ENCODE measurements around the gene ZC3H10. TPM values are rescaled to one million over a fixed set of nuclear protein-coding genes. Genes with fewer than 3 reads are reported as not detected.
A peak's percentile ranks its signal among the peaks of the same experiment; 100 is the strongest.

ZC3H10 gene
- total and polyA plus RNA-seq, 12 donors = 2.2 to 15.0 (median 7.6) TPM

DNA sequence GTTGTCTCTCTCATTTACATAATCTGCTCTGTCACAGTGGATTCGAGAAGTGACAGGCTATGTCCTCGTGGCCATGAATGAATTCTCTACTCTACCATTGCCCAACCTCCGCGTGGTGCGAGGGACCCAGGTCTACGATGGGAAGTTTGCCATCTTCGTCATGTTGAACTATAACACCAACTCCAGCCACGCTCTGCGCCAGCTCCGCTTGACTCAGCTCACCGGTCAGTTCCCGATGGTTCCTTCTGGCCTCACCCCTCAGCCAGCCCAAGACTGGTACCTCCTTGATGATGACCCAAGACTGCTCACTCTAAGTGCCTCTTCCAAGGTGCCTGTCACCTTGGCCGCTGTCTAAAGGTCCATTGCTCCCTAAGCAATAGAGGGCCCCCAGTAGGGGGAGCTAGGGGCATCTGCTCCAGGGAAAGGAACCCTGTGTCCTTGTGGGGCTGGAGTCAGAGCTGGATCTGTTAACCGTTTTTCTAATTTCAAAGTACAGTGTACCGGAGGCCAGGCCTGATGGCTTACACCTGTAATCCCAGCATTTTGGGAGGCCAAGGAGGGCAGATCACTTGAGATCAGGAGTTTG is 33.0 kb upstream of the ZC3H10 start:
- H3K36me3 ChIP-seq (replicated peaks in 1 of 2) = no peaks in the 10 kb centered on the region
- intact Hi-C loops (cut with DNase I) = no loop called here
- H3K9me3 ChIP-seq (replicated peaks in 1 of 3) = no peaks in the 10 kb centered on the region
- 78 to 82% (median 79%) methylated on average over 14 to 15 of the region's 15 CpGs for WGBS, 4 donors
- H3K27me3 ChIP-seq = no peaks in the 10 kb centered on the region
- no peak overlapping the region for H3K27ac ChIP-seq
- DNase-seq = peak in 5 of 7 donors; percentile 42 to 62 (median 55)
- no peak overlapping the region for H3K4me3 ChIP-seq
- TF ChIP-seq POLR2A (IDR thresholded peaks at IDR 0.05) = no peak
- TF ChIP-seq, protein P1, sequence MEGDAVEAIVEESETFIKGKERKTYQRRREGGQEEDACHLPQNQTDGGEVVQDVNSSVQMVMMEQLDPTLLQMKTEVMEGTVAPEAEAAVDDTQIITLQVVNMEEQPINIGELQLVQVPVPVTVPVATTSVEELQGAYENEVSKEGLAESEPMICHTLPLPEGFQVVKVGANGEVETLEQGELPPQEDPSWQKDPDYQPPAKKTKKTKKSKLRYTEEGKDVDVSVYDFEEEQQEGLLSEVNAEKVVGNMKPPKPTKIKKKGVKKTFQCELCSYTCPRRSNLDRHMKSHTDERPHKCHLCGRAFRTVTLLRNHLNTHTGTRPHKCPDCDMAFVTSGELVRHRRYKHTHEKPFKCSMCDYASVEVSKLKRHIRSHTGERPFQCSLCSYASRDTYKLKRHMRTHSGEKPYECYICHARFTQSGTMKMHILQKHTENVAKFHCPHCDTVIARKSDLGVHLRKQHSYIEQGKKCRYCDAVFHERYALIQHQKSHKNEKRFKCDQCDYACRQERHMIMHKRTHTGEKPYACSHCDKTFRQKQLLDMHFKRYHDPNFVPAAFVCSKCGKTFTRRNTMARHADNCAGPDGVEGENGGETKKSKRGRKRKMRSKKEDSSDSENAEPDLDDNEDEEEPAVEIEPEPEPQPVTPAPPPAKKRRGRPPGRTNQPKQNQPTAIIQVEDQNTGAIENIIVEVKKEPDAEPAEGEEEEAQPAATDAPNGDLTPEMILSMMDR (IDR thresholded peaks at IDR 0.05) = peak in 4 of 6 experiments; percentile 28 to 32 (median 30)
- peaks cover 4 to 5% of the 10 kb centered on the region in 2 donors for H3K4me1 ChIP-seq (replicated peaks in 1 of 2)

DNA sequence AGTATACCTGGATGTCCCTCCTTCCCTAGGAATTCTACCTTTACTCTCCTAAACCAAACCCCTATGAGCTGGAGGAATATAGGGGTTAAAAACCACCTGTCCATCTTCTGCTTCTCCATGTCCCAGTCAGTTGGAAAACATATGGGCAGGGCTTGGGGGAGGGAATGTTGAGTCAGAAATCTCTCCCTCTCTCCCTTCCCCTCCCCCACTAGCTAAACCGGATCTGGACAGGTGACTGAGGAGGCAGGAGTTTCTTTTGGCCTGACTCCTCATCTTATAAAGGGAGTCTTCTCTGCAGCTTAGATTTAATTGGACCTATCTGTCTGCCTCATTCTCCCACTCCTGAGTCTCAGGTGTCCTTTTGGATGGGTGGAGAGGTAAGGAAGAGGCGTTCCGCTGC is 32.0 kb upstream of the ZC3H10 start:
- Histone ChIP-seq H3K36me3 (replicated peaks in 1 of 2) (no peaks in the 10 kb centered on the region), H3K4me1 (replicated peaks in 1 of 2) (no peaks in the 10 kb centered on the region), H3K27me3 (no peaks in the 10 kb centered on the region), H3K9me3 (replicated peaks in 1 of 3) (no peaks in the 10 kb centered on the region), H3K27ac (no peak overlapping the region), H3K4me3 (no peak overlapping the region)
- WGBS, 4 donors = 76 to 88% (median 84%) methylated on average over 3 of the region's 3 CpGs
- no peak for DNase-seq
- intact Hi-C loops (cut with DNase I) = no loop called here
- no peak for TF ChIP-seq POLR2A (IDR thresholded peaks at IDR 0.05)
- TF ChIP-seq, protein P1 (IDR thresholded peaks at IDR 0.05) = no peak

DNA sequence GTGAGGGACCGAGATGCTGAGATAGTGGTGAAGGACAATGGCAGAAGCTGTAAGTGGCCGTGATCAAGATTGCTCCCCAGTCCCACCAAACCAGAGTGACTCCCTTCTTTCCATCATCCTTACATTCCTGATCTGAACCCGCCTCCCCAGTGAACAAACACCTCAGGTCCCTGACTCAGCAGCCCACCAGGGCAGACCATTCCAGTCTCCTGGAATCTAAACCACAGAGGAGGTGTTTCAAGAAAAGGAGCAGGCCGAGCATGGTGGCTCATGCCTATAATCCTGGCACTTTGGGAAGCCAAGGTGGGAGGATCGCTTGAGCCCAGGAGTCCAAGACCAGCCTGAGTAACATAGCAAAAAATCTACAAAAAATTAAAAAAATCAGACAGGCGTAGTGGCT is 31.5 kb upstream of the ZC3H10 start:
- no peak for DNase-seq
- WGBS, 4 donors = 82 to 90% (median 83%) methylated on average over 6 of the region's 6 CpGs
- Histone ChIP-seq H3K36me3 (replicated peaks in 1 of 2) (no peaks in the 10 kb centered on the region), H3K27me3 (no peaks in the 10 kb centered on the region), H3K9me3 (replicated peaks in 1 of 3) (no peaks in the 10 kb centered on the region), H3K4me3 (no peak overlapping the region), H3K4me1 (replicated peaks in 1 of 2) (no peaks in the 10 kb centered on the region), H3K27ac (no peak overlapping the region)
- intact Hi-C loops (cut with DNase I) = no loop called here
- TF ChIP-seq POLR2A (IDR thresholded peaks at IDR 0.05) = no peak
- TF ChIP-seq, protein P1 (IDR thresholded peaks at IDR 0.05) = no peak

DNA sequence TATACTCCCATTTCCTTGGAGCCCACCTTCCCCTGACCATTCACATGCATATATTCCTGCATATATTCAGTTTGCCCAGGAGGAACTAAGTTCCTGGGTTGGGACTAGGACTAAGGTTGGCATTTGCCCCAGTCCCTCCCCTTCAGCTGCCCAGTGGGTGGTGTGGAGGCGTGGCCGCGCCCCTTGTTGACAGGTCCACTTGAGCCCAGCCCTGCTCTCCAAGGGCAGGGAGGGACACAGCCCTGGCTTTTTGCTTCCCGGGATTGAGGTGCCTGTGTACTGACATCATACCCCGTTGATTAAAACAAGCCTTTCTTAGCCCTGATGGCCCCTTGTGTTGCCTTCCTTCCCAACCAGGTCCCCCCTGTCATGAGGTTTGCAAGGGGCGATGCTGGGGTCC is 30.8 kb upstream of the ZC3H10 start:
- peak; percentile 29 to 85 (median 60) for DNase-seq
- Histone ChIP-seq H3K4me1 (replicated peaks in 1 of 2) (no peaks in the 10 kb centered on the region), H3K27ac (no peak overlapping the region), H3K4me3 (no peak overlapping the region), H3K36me3 (replicated peaks in 1 of 2) (no peaks in the 10 kb centered on the region), H3K27me3 (no peaks in the 10 kb centered on the region), H3K9me3 (replicated peaks in 1 of 3) (no peaks in the 10 kb centered on the region)
- TF ChIP-seq POLR2A (IDR thresholded peaks at IDR 0.05) = no peak
- TF ChIP-seq, protein P1 (IDR thresholded peaks at IDR 0.05) = no peak
- intact Hi-C loops (cut with DNase I) = no loop called here
- 67 to 84% (median 80%) methylated on average over 3 to 6 of the region's 6 CpGs for WGBS, 4 donors

Data from adrenal gland (tissue), 12 donors.